DMS53 (cell line): ENCODE data around the gene CISD1.
"Not testable (repeated sequence)": the region's sequence is repeated elsewhere in the genome, so short reads cannot be mapped to it uniquely, and the experiment has no call there.

Source experiments
- DNase-seq: peaks from one replicate; lab custom pipeline; 2025; lab: John Stamatoyannopoulos, UW

CISD1 gene

DNA sequence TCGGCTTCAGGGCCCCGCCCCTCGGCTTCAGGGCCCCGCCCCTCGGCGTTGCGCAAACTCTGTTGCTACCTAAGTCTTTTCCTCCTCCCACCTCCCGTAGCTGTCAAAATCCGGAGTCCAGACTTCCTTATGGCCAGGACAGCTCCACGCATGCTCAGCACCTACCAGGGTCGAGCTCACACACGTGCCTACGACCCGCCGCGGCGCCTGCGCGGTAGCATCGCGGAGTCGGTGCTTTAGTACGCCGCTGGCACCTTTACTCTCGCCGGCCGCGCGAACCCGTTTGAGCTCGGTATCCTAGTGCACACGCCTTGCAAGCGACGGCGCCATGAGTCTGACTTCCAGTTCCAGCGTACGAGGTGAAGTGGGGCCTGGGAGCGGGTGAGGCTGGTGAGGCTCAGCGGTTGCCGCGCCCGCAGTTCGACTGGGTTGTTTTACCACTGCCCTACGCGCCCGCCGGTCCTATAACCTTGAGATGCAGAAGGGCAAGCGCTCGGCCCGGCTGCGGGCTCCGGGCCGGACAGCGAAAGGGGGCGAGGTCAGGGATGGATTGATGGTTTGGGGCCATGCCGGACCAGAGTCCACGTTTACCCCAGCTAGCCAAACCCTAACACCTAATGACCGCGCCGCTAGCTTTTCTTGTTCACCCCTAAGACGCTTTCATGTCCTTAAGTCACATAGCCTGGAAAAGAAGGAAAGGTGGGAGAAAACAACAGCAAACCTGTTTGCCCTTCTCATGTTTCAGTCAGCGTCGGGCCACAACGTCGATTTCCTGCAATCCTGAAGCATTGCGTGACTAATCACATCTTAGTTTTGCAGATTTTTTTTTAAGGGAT lies at the start of gene CISD1:
Gene CISD1 (plus strand): TSS at position 217 of the 836 bp plus-strand sequence. CDS start 112 bp downstream, at position 329.
- peak; percentile 100 for DNase-seq

DNA sequence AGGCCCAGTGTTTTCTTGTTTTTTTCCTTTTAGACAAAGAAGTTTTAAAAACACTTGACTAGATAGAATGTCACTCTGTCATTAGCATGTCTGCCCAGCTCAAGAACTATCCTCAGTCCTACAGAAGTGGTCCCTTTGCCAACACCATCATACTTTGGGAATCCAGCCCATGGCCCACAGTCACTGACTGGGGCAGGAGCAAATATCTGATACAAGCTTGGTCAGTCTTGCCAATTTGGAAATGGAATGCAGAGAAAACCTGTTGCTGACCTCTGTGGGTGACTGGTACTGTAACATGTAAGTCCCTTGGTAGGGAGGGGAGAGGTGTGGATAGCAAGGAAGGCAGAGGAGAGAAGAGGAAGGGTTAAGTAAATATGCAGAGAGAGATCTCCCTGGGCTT lies 49.1 kb upstream of the CISD1 start:
- DNase-seq = no peak

DNA sequence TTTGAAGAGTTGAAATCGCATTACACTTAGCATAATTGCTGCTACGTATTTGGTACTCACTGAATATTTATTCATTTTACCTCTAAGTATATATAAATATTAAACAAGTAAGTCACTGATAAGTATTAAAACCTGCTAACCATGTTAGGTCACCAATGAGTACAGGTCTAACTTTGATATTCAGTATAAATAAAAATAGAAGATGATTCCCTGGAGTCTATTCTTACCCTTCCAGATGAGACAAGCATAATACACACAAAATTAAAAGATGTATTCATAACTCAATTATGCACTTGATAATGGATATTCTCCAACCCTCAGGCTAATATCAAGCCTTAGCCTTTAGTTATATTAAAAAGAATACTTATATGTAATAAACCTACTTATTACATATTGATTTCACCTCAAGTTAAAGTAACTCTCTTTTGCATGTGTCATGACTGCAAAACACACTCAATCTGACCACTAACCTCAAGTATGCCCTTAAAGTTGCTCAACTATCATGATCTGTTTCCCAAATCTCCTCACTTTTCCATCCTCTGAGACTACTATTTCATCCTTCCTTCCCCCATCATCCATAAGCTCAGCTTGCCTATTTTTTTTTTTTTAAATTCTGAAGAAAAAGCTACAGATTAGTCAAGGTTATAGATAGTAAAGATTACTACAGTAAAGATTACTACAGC lies 48.1 kb upstream of the CISD1 start:
- DNase-seq = no peak

DNA sequence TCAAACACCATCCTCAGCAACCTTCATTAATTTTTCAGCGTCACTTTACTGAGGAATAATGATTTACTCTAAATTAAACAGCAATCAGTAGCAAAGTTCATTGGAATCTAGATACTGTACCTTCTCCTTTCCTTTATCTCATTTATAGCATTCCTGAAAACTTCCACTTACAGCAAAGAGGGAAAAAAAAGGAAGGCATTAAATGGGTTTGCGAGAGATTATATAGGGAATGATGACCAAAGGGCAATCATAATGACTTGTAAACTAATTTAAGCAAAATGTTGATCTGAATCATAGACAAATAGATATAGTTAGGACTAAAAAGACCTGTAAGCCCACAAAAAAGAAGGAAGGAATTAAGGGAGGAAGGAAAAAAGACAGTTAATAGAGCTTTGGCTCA lies 43.3 kb upstream of the CISD1 start:
- no peak for DNase-seq

DNA sequence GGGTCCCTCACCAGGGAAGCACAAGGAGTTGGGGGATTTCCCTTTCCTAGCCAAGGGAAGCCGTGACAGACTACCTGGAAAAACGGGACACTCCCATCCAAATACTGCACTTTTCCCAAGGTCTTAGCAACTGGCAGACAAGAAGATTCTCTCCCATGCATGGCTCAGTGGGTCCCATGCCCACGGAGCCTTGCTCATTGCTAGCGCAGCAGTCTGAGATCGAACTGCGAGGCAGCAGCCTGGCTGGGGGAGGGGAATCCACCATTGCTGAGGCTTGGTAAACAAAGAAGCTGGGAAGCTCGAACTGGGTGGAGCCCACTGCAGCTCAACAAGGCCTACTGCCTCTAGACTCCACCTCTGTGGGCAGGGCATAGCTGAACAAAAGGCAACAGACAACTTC lies 39.1 kb upstream of the CISD1 start:
- DNase-seq = not testable (repeated sequence)

DNA sequence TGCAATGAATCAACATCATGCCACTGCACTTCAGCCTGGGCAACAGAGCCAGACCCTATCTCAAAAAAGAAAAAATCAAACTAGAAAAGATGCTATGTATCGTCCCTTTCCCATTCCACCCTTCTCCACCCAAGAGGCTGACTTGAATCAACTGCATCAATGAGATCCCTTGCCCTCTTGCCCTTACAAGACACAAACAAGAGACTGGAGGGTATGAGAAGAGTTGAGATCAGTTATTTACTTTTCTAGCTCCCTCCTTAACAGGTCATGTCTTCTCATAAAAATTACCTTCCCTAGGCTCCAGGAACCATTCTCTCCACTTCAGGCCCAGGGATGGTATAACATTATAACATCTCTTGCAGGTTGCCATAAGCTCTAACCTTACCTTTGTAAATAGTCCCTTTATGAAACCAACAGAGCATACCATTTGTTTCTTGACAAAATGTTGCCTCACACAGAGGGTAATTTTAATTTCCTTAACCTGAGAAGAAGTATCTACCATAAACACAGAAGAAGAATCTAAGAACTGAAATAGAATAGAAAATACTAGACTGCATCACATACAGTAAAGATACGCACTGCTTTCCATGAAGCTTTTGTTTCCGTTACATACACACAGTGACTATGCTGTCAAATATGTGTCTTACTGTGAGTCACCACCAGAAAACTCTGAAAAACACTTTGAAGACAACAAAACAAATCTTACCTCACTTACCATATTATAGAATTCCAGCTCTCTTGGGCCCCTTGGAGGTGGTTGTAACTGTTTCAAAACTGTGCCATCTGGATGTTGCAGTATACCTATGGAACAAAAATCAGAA lies 31.7 kb upstream of the CISD1 start:
- peak; percentile 14 for DNase-seq

DNA sequence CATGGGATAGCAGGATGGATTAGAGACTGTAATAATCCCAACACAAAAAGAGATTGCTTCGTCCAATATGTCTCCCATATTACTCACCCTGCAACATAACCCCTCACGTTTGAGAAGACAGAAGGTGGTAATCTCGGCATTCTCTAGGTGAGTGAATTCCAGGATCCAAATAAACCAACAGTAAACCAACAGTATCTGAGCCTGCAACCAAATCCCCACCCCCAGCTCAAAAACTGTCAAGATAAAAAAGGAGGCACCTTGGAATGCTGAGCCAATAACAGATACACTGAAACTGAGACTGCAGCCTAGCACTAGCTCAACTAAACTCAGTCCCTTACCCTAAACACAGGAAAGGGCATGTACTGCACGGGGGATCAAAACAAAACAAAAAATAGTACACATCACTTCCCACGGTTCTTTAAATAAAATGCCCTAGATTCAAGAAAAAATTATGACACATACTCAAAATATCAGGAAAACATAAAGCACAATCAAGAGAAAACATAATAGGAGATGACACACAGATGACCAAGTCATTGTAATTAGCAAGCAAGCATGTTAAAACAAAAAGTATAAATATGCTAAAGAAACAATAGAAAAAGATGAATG lies 29.3 kb upstream of the CISD1 start:
- DNase-seq = no peak

DNA sequence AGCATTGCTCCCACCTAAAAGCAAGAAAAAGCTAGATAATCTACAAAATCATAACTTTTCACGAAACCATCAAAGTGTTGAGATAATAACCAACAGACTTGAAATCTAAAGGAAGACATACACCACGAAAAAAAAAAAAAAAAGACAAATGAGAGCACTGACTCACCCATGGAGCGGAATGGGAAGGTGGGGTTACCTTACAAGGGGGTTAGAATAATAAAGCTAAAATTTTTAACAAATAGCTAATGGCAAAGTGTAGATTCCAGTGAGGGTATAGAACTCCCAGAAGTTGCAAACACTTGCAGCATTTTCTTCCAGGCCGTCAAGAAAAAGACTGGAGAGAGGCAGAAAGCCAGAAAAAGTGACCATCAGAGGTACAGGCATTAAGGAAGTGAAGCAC lies 28.4 kb upstream of the CISD1 start:
- no peak for DNase-seq

DNA sequence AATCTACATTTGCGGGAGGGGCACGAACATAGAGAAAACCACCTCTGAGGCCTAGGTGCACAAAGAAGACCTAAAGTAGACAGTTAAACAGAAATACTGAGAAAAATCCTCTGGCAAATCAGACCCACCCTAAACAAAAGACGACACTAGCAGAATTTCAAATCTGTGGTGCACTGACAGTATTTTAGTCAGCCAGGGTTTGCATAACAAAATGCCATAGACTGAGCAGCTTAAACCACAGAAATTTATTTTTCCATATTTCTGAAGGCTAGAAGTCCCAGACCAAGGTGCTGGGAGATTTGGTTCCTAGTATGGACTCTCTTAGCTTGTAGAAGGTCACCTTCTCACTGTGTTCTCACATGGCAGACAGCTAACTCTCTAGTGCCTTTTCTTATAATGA lies 27.6 kb upstream of the CISD1 start:
- no peak for DNase-seq

DNA sequence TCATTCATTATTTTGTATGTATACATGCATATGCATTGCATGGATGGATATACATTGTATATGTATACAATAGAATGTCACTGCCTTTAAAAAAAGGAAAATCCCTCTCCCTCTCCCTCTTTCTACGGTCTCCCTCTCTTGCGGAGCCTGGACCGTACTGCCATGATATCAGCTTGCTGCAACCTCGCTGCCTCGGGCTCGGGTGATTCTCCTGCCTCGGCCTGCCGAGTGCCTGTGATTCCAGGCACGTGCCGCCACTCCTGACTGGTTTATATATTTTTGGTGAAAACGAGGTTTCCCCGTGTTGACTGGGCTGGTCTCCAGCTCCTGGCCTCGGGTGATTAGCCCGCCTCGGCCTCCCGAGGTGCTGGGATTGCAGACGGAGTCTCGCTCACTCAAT lies 25.7 kb upstream of the CISD1 start:
- no peak for DNase-seq

DNA sequence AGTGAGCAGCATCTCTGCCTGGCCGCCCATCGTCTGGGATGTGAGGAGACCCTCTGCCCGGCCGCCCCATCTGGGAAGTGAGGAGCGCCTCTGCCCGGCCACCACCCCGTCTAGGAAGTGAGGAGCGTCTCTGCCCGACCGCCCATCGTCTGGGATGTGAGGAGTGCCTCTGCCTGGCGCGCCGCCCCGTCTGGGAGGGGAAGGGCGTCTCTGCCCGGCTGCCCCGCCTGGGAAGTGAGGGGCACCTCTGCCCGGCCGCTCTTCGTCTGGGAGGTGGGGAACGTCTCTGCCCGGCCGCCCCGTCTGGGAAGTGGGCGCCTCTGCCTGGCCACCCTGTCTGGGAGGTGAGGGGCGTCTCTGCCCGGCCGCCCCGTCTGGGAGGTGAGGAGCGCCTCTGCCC lies 25.2 kb upstream of the CISD1 start:
- DNase-seq = not testable (repeated sequence)

DNA sequence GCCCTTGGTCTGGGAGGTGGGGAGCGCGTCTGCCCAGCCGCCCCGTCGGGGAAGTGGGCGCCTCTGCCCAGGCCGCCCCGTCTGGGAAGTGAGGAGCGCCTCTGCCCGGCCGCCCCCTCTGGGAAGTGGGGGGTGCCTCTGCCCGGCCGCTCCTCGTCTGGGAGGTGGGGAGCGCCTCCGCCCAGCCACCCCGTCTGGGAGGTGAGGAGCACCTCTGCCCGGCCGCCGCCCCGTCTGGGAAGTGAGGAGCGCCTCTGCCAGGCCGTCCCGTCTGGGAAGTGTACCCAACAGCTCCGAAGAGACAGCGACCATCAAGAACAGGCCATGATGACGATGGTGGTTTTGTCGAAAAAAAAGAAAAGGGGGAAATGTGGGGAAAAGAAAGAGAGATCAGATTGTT lies 24.7 kb upstream of the CISD1 start:
- not testable (repeated sequence) for DNase-seq

DNA sequence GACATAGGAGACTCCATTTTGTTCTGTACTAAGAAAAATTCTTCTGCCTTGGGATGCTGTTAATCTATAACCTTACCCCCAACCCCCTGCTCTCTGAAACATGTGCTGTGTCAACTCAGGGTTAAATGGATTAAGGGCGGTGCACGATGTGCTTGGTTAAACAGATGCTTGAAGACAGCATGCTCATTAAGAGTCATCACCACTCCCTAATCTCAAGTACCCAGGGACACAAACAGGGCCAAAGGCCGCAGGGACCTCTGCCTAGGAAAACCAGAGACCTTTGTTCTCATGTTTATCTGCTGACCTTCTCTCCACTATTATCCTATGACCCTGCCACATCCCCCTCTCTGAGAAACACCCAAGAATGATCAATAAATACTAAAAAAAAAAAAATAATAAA lies 24.3 kb upstream of the CISD1 start:
- not testable (repeated sequence) for DNase-seq

DNA sequence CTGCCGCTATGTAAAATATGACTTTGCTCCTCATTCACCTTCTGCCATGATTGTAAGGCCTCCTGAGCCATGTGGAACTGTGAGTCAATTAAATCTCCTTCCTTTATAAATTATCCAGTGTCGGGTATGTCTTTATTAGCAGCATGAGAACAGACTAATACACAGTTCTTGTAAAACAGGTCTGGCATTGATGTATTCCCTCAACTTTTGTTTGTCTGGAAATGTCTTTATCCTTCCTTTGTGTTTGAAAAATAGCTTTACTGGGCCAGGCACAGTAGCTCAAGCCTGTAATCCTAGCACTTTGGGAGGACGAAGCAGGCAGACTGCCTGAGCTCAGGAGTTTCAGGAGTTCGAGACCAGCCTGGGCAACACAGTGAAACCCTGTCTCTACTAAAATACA lies 15.8 kb upstream of the CISD1 start:
- no peak for DNase-seq

DNA sequence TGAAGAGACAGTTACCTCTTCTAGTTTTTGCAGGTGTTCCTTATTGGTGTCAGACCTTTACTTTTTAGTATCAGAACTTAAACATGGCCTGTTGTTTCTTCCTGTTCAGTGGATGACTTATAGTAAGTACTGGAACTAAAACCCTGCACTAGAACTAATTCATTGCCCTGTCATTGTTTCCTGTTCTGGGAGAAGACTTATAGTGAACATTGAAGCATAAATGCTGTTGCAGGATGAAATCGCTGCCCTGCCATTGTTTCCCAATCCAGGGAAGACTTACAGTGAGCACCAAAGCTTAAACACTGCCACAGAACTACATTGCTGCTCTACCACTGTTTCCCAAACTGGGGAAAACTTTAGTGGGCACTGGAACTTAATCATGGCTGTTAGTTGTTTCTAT lies 14.3 kb upstream of the CISD1 start:
- no peak for DNase-seq

DNA sequence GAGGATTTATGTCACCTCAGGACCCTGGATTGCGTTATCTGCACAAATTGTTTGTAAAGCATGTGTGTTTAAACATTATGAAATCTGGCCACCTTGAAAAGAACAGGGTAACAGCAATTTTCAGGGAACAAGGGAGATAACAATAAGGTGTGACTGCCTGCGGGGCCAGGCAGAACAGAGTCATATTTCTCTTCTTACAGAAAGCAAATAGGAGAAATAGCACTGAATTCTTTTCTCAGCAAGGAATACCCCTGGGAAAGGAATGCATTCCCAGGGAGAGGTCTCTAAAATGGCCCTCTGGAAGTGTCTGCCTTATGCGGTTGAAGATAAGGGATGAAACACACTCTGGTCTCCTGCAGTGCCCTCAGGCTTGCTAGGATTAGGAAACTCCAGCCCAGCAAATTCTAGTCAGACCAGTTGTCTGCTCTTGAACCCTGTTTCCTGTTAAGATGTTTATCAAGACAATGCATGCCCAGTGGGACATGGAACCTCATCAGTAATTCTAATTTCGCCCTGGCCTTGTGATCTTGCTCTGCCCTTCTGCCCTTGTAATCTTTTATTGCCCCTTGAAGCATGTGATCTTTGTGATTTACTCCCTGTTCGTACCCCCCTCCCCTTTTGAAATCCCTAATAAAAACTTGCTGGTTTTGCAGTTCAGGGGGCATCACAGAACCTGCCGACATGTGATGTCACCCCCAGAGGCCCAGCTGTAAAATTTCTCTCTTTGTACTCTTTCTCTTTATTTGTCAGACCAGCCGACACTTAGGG lies 12.8 kb upstream of the CISD1 start:
- DNase-seq = not testable (repeated sequence)

DNA sequence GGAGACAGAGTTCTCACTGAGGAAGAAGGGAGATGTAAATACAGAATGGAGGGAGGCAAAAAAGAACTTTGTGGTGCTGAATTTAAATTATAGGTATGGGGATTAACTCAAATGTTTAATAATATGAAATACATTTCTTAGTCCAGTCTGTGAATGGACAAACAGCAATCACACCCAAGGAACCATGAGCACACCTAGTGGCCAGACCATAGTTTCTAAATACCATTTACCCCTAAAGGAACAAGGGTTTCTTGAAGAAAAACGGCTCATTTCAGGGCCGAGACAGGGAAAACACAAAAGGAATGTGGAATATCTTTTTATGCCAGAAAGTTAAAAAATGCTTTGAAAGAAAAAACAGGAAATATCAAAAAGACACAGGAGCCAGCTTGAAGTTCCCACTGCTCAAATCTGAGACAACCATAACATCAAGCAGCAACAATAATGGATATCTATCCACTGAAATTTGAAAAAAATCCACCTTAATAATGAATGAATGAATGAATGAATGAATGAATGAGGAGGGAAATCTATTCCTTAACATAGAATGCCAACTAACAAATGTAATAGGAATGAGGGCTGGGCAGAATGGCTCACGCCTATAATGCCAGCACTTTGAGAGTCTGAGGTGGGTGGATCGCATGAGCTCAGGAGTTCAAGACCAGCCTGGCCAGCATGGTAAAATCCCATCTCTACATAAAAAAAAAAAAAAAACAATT lies 9.8 kb upstream of the CISD1 start:
- no peak for DNase-seq

DNA sequence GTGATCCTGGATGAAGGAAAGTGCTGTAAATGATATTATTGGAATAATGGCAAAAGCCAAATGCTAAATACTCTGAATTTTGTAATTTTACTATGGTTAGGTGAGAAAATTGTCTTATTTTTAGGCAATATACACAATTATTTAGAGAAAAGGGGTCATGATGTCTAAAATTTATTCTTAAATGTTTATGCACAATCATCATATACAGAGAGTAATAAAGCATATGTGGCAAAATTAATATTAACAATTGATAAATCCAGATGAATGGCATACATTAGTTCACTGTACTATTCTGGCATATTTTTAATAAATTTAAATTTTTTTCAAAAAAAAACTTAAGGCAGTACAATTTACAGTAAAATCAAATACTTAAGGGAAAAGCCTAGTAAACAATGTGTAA lies 8.6 kb upstream of the CISD1 start:
- no peak for DNase-seq

DNA sequence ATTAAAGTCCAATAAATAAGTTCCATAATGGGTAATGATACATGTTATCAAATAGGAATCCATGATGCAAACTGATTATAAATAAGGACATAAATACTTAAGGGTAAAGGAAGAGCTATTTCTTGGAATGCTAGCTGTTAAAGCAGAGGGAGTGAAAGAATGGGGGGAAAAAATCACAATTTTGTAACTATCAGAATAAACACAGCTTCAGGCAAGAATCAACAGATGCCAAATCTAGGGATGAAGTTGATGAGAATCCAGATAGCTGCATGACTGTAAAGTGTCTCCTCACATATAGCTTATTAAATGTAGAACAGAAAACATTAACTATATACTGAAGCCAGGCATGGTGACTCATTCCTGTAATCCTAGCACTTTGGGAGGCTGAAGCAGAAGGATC lies 6.2 kb upstream of the CISD1 start:
- no peak for DNase-seq

DNA sequence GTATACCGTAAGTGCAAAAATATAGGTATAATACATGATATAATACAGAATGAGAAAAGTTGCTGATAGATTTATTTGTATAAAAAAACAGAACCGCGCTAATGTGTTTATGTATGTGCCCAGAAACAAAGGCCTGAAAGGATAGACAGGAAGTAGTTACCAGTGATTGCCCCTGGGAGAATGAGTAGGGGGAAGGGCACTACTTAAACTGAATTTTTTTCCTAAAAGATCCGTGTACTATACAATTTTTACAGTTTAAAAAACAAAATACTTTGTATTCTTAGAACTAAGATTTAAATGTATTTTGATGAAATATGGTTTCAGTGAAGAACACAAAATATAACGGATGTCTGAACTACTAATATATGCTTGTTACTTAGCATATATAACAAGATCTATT lies 4.2 kb upstream of the CISD1 start:
- peak; percentile 14 for DNase-seq

DNA sequence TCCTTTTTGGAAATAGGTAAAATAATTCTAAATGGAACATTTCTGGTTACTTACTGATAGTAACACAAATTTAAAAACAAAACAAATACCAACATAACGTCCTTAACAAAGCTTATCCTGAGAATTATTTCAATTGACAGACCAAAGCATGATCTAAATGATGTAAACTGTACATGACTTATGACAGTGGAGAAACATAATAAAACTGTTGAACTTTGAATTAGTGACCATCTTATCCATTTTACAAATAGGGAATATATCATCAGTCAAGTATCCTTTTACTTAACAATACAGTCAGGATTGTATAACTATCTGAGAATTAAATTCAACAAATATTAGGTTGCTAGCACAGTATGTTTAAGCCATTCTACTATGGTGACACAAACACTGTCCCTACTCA lies 3.7 kb upstream of the CISD1 start:
- no peak for DNase-seq
